NCI-H2171 (cell line): ENCODE measurements around the gene TCAF2.
"Not testable (repeated sequence)": the region's sequence is repeated elsewhere in the genome, so short reads cannot be mapped to it uniquely, and the experiment has no call there.

ENCODE experiments used
- DNase-seq: peaks from one replicate; lab custom pipeline; 2025; lab: John Stamatoyannopoulos, UW

Gene TCAF2

GRCh38 chr7:143620646-143621045 lies at the start of gene TCAF2:
TCAF2 (plus strand) TSS chr7:143620974.
- not testable (repeated sequence) for DNase-seq

- not testable (repeated sequence) for DNase-seq
Measured at GRCh38 chr7:143571501-143571900, 49.3 kb upstream of the TCAF2 start, which contains the start of gene CTAGE15. CTAGE15 (plus strand) TSS chr7:143571801; CDS start chr7:143571818, 17 bp downstream.

- not testable (repeated sequence) for DNase-seq
Measured at GRCh38 chr7:143588183-143588582, 32.6 kb upstream of the TCAF2 start.

- not testable (repeated sequence) for DNase-seq
Measured at GRCh38 chr7:143589897-143590296, 30.9 kb upstream of the TCAF2 start.

- not testable (repeated sequence) for DNase-seq
Measured at GRCh38 chr7:143598086-143598485, 22.7 kb upstream of the TCAF2 start.

GRCh38 chr7:143603549-143603948 lies 17.2 kb upstream of the TCAF2 start:
- DNase-seq: not testable (repeated sequence)

- DNase-seq: not testable (repeated sequence)
Measured at GRCh38 chr7:143606088-143606487, 14.7 kb upstream of the TCAF2 start.

- DNase-seq: not testable (repeated sequence)
Measured at GRCh38 chr7:143615545-143615944, 5.2 kb upstream of the TCAF2 start.

- not testable (repeated sequence) for DNase-seq
Measured at GRCh38 chr7:143617204-143617603, 3.6 kb upstream of the TCAF2 start.

- not testable (repeated sequence) for DNase-seq
Measured at GRCh38 chr7:143620058-143620457, 716 bp upstream of the TCAF2 start.

- not testable (repeated sequence) for DNase-seq
Measured at GRCh38 chr7:143621175-143621574, 401 bp downstream of the TCAF2 start.

GRCh38 chr7:143622130-143622529 lies 1.4 kb downstream of the TCAF2 start:
- not testable (repeated sequence) for DNase-seq

GRCh38 chr7:143630653-143631052 lies 9.9 kb downstream of the TCAF2 start:
- not testable (repeated sequence) for DNase-seq

GRCh38 chr7:143632506-143632905 lies 11.7 kb downstream of the TCAF2 start:
- not testable (repeated sequence) for DNase-seq

GRCh38 chr7:143633013-143633618 lies 12.3 kb downstream of the TCAF2 start:
- DNase-seq: not testable (repeated sequence)

- not testable (repeated sequence) for DNase-seq
Measured at GRCh38 chr7:143635364-143636240, 14.8 kb downstream of the TCAF2 start.

- DNase-seq: not testable (repeated sequence)
Measured at GRCh38 chr7:143639372-143639771, 18.6 kb downstream of the TCAF2 start.

- not testable (repeated sequence) for DNase-seq
Measured at GRCh38 chr7:143640528-143641189, 19.9 kb downstream of the TCAF2 start.

GRCh38 chr7:143646598-143646997 lies 25.8 kb downstream of the TCAF2 start:
- DNase-seq: not testable (repeated sequence)

- not testable (repeated sequence) for DNase-seq
Measured at GRCh38 chr7:143649902-143650301, 29.1 kb downstream of the TCAF2 start.

- not testable (repeated sequence) for DNase-seq
Measured at GRCh38 chr7:143650447-143650846, 29.7 kb downstream of the TCAF2 start.
